HG03139 (cell line): ENCODE measurements around the gene KRTAP10-2.

ENCODE experiments used
- ATAC-seq: cut with Tn5 transposase; IDR thresholded peaks from one replicate; pipeline ENCODE4 v1.9.1; 2021; ENCODE audit not compliant: unreplicated experiment

Gene KRTAP10-2

DNA sequence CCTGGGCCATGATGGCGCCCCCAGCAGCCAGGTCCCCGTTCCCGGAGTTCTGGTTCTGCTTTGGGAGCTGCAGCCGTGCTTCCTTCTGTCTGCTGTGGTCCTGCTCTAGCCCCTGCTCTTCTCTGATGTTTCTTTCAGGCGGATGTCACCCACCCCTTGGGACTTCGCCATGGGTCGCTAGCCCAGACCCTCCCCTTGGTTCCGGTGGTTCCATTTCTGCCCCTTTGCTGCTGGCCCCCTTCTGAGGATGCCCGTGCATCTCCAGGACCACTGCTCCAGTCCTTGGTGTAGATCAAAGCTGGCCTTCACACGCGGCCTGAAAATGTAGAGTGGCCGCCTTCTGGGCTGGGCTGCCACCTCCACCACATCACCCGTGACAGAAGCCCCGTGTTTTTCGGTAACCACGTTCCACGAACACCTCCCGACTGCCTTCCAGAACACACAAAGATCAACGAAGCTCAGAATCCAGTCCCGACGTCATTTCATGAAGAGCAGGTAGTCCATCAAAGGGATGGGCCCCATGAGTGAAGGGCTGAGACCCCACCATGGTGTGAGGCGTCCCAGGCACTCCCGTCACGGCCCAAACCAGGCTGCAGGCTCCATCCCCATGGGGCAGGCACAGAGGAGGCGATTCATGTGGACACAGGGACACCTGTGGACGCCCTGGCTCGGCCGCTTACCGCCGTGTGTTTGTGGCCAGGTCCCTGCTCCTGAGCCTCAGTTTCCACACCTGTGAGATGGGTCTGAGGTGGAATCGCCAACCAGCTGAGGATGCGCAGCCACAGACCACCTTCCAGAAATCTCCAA, 35.7 kb downstream of the KRTAP10-2 start:
- ATAC-seq: no peak

- no peak for ATAC-seq
Observed at GRCh38 chr21:44514746-44515358, 36.5 kb downstream of the KRTAP10-2 start.

- ATAC-seq: no peak
Observed at GRCh38 chr21:44514218-44514520, 37.1 kb downstream of the KRTAP10-2 start.

- ATAC-seq: no peak
Observed at GRCh38 chr21:44513389-44514217, 37.7 kb downstream of the KRTAP10-2 start.

DNA sequence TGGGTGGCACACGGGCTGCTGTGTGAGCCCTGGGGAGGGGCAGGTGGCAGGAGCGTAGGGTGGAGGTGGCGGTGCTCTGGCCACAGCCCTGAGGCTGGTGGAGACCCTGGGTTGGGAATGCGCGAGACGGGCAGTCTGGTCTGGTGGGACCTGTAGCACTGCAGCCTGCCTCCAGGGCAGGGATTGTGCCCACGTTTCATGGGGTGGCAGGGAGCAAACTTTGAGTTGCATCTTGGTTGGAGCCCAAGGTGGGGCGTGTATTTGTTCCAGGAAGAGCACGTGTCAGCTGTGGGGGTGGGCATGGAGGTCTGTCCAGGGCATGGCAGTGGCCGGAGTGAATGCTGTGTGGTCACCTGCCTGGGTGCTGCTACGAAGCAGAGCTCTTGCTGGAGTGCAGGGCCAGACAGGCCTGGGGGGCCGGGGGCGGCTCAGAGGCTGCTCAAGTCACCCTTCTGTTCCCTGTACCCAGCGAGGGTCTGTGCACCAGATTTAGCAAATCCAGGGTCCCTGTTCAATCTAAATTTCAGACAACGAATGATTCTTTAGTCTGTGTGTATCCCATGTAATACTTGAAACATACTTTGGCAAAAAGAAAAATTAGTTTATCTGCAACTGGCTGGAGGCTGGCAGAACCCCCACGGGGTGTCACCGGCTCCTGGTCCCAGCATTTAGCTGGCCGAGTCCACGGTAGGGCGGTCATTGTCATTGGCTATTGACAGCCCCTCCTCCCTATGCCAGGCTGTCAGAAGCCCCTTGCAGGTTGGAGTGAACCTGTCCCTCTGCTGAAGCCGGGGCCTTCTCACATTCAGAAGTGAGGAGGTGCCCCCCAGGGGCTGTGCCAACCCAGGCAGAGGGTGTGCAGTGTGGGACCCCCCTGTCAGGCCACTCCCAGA, 38.6 kb downstream of the KRTAP10-2 start:
- no peak for ATAC-seq

GRCh38 chr21:44511938-44512275, 39.4 kb downstream of the KRTAP10-2 start:
- ATAC-seq: no peak

DNA sequence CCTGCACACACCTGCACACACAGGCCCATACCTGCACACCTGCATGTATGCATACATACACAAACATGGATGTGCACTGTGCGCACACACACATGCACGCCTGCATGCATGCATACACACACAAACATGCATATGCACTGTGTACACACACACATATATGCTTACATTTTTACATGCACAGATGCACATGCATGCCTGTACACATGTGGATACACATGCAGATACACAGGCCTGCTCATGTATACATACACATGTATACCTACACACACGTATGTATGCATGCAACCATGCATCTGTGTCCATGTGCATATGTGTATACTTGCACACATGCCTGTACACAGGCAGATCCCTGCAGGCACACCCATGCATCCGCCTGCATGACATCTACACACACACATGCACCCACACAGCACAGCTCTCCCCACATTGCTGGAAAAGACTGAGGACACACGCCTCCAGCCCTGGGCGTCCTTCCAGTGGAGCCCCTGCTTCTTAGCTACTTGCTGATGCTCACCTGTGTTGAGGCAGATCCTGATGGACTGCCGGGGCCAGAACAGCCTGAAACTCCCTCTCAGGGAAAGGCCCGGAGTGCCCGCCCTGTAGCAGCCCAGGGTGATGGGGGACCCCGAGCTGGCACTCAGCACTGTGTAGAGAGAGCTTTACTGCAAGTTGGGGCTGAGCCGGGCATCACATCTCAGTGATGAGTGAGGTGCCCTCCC, 39.9 kb downstream of the KRTAP10-2 start:
- ATAC-seq: no peak

- ATAC-seq: no peak
Observed at GRCh38 chr21:44510508-44511218, 40.6 kb downstream of the KRTAP10-2 start.

- ATAC-seq: no peak
Observed at GRCh38 chr21:44510109-44510507, 41.2 kb downstream of the KRTAP10-2 start.

DNA sequence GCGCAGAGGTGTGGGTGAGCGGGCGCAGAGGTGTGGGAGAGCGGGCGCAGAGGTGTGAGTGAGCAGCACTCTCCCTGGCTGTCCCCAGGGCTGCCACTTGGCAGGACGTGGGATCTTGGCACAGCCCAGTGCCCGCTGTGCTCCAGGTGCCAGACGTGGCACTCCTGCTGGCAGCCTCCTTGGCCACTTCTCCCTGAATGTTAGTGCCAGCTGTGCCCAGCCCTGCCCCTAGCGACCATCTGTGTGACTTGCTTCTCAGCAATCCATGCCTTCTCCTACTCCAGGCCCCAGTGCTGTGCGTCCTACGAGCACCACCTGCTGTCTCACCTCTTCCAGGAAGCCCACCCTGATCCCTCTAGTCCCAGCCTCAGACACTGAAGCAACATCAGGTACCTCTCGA, 41.8 kb downstream of the KRTAP10-2 start:
- ATAC-seq: no peak

- ATAC-seq: no peak
Observed at GRCh38 chr21:44508711-44509445, 42.4 kb downstream of the KRTAP10-2 start.

GRCh38 chr21:44508426-44508710, 42.9 kb downstream of the KRTAP10-2 start:
- no peak for ATAC-seq

- no peak for ATAC-seq
Observed at GRCh38 chr21:44507673-44508425, 43.5 kb downstream of the KRTAP10-2 start.

- ATAC-seq: no peak
Observed at GRCh38 chr21:44506279-44507255, 44.7 kb downstream of the KRTAP10-2 start.

GRCh38 chr21:44505673-44506278, 45.5 kb downstream of the KRTAP10-2 start:
- no peak for ATAC-seq

- ATAC-seq: no peak
Observed at GRCh38 chr21:44503901-44504399, 47.4 kb downstream of the KRTAP10-2 start.
